H9 (cell line): ENCODE data around the gene PPP1R14C. TPM values are rescaled to one million over a fixed set of nuclear protein-coding genes. Genes with fewer than 3 reads are reported as not detected.

ENCODE experiments used
- DNase-seq: peaks from one replicate; pipeline ENCODE4 v3.0.0-alpha.2; 2017
- H2AFZ ChIP-seq: one replicate; pipeline ENCODE4 v1.6.1; 2013; ENCODE audit warnings: mild to moderate bottlenecking, low read length, control low read depth, moderate library complexity
- H2AK5ac ChIP-seq: 2 replicates; pipeline ENCODE4 v1.6.1; 2013; ENCODE audit warnings: low read length, control low read depth, mixed read lengths; ENCODE audit not compliant: insufficient read length
- H2BK120ac ChIP-seq: one replicate; pipeline ENCODE4 v1.6.1; 2013; ENCODE audit warnings: low read depth, mild to moderate bottlenecking, low read length, control low read depth, inconsistent platforms; ENCODE audit not compliant: poor library complexity, severe bottlenecking
- H2BK12ac ChIP-seq: 2 replicates; pipeline ENCODE4 v1.6.1; 2013; ENCODE audit warnings: low read length, control low read depth, mixed read lengths, low read depth; ENCODE audit not compliant: insufficient read length
- H2BK15ac ChIP-seq: 2 replicates; pipeline ENCODE4 v1.6.1; 2013; ENCODE audit warnings: low read depth, low read length, control low read depth
- H2BK20ac ChIP-seq: one replicate; pipeline ENCODE4 v1.6.1; 2013; ENCODE audit warnings: low read depth, mild to moderate bottlenecking, low read length, control low read depth, inconsistent platforms; ENCODE audit not compliant: poor library complexity, severe bottlenecking
- H2BK5ac ChIP-seq: 2 replicates; pipeline ENCODE4 v1.6.1; 2013; ENCODE audit warnings: low read length, control low read depth, mixed read lengths; ENCODE audit not compliant: insufficient read length
- H3K14ac ChIP-seq: 2 replicates; pipeline ENCODE4 v1.6.1; 2013; ENCODE audit warnings: low read length, control low read depth; ENCODE audit not compliant: insufficient read depth
- H3K18ac ChIP-seq: 2 replicates; pipeline ENCODE4 v1.6.1; 2013; ENCODE audit warnings: low read depth, mild to moderate bottlenecking, mixed read lengths, low read length, control low read depth; ENCODE audit not compliant: insufficient read length
- H3K23ac ChIP-seq: 2 replicates; pipeline ENCODE4 v1.6.1; 2013; ENCODE audit warnings: low read length, control low read depth, mixed read lengths, low read depth; ENCODE audit not compliant: insufficient read length
- H3K23me2 ChIP-seq: 2 replicates; pipeline ENCODE4 v1.6.1; 2013; ENCODE audit warnings: low read depth, mild to moderate bottlenecking, mixed read lengths, low read length, control low read depth; ENCODE audit not compliant: insufficient read length, poor library complexity, severe bottlenecking
- H3K27ac ChIP-seq: 2 replicates; pipeline ENCODE4 v1.5.1; 2013; ENCODE audit warnings: low read length, control low read depth, mixed read lengths, low read depth; ENCODE audit not compliant: insufficient read length
- H3K27me3 ChIP-seq: 2 replicates; pipeline ENCODE4 v1.6.1; 2013; ENCODE audit warnings: low read length, control low read depth, inconsistent platforms; ENCODE audit not compliant: insufficient read depth
- H3K4ac ChIP-seq: 2 replicates; pipeline ENCODE4 v1.6.1; 2013; ENCODE audit warnings: low read depth, mild to moderate bottlenecking, control low read depth, inconsistent platforms, low read length, moderate library complexity
- H3K4me1 ChIP-seq: 2 replicates; pipeline ENCODE4 v1.6.1; 2013; ENCODE audit warnings: low read length, control low read depth, inconsistent platforms; ENCODE audit not compliant: insufficient read depth
- H3K4me2 ChIP-seq: 2 replicates; pipeline ENCODE4 v1.6.1; 2013; ENCODE audit warnings: low read length, control low read depth, mixed read lengths; ENCODE audit not compliant: insufficient read length, insufficient read depth
- H3K56ac ChIP-seq: 2 replicates; pipeline ENCODE4 v1.6.1; 2013; ENCODE audit warnings: low read depth, mild to moderate bottlenecking, mixed read lengths, low read length, control low read depth; ENCODE audit not compliant: insufficient read length
- H3K79me1 ChIP-seq: 2 replicates; pipeline ENCODE4 v1.6.1; 2013; ENCODE audit warnings: low read depth, mild to moderate bottlenecking, moderate library complexity, low read length, control low read depth, inconsistent platforms; ENCODE audit not compliant: insufficient read depth, poor library complexity, severe bottlenecking
- H3K79me2 ChIP-seq: 2 replicates; pipeline ENCODE4 v1.6.1; 2013; ENCODE audit warnings: low read length, control low read depth, inconsistent platforms; ENCODE audit not compliant: insufficient read depth
- H3K9ac ChIP-seq: 2 replicates; pipeline ENCODE4 v1.6.1; 2013; ENCODE audit warnings: low read length, control low read depth, mixed read lengths; ENCODE audit not compliant: insufficient read length; ENCODE audit errors: extremely low read depth
- H3K9me3 ChIP-seq: one replicate; pipeline ENCODE4 v1.6.1; 2013; ENCODE audit warnings: low read depth, low read length, inconsistent platforms; ENCODE audit not compliant: control insufficient read depth
- H3T11ph ChIP-seq: one replicate; pipeline ENCODE4 v1.6.1; 2013; ENCODE audit warnings: mild to moderate bottlenecking, low read length, control low read depth, inconsistent platforms
- H4K20me1 ChIP-seq: one replicate; pipeline ENCODE4 v1.6.1; 2013; ENCODE audit not compliant: control insufficient read depth, insufficient read length, insufficient read depth
- H4K5ac ChIP-seq: 2 replicates; pipeline ENCODE4 v1.6.1; 2013; ENCODE audit warnings: low read depth, mild to moderate bottlenecking, mixed read lengths, low read length, control low read depth; ENCODE audit not compliant: insufficient read length
- H4K8ac ChIP-seq: replicated peaks from 2 replicates; pipeline ENCODE4 v1.6.1; 2013; ENCODE audit warnings: low read length, control low read depth, mixed read lengths, low read depth; ENCODE audit not compliant: insufficient read length
- H4K91ac ChIP-seq: 2 replicates; pipeline ENCODE4 v1.6.1; 2013; ENCODE audit warnings: low read depth, mild to moderate bottlenecking, moderate library complexity, mixed read lengths, low read length, control low read depth; ENCODE audit not compliant: insufficient read length
- H3K27ac Mint-ChIP-seq, 3 experiments: 2 replicates in 2 of 3; 3 replicates in 1 of 3; pipeline ENCODE4 v1.8.0; 2020 to 2021; ENCODE audit warnings: mixed read lengths in 3 of 3, mild to moderate bottlenecking in 1 of 3, moderate library complexity in 1 of 3
- H3K27me3 Mint-ChIP-seq: 2 replicates; pipeline ENCODE4 v1.8.0; 2021; ENCODE audit warnings: low read depth, mild to moderate bottlenecking, moderate library complexity, mixed read lengths
- H3K36me3 Mint-ChIP-seq, 3 experiments: 2 replicates in 2 of 3; 3 replicates in 1 of 3; pipeline ENCODE4 v1.8.0; 2020 to 2021; ENCODE audit warnings: low read depth in 3 of 3, mixed read lengths in 3 of 3; ENCODE audit not compliant: insufficient read depth in 1 of 3
- H3K4me1 Mint-ChIP-seq, 2 experiments: 2 replicates each; pipeline ENCODE4 v1.8.0; 2020; ENCODE audit warnings: mixed read lengths in 2 of 2
- H3K4me3 Mint-ChIP-seq, 2 experiments: 2 replicates in 1 of 2; 3 replicates in 1 of 2; pipeline ENCODE4 v1.8.0; 2020 to 2021; ENCODE audit warnings: mild to moderate bottlenecking in 2 of 2, mixed read lengths in 2 of 2, moderate library complexity in 1 of 2
- H3K9me3 Mint-ChIP-seq, 2 experiments: 2 replicates in 1 of 2; 3 replicates in 1 of 2; pipeline ENCODE4 v1.8.0; 2020; ENCODE audit warnings: mild to moderate bottlenecking in 2 of 2, mixed read lengths in 2 of 2, moderate library complexity in 1 of 2
- CTCF ChIP-seq: fragments of 200-600 bp; sonication (generic); conservative IDR thresholded peaks from 3 replicates; pipeline ENCODE4 v1.8.0; 2021; ENCODE audit warnings: antibody characterized with exemption, mild to moderate bottlenecking
- total RNA-seq: library from RNA; stranded (reverse); gene quantifications from 2 replicates; pipeline ENCODE4 v1.2.1, GENCODE V29; 2021

Gene PPP1R14C
- total RNA-seq, 1 experiment from 2014 or later: 0.37 TPM

GRCh38 chr6:150145830-150146229, 3.0 kb downstream of the PPP1R14C start:
- H2BK120ac ChIP-seq: no peak overlapping the region
- no peak overlapping the region for H2BK15ac ChIP-seq
- peaks cover 19 to 25% of the 10 kb centered on the region in 2 experiments for H3K4me1 Mint-ChIP-seq
- H3K4me3 Mint-ChIP-seq: no peak overlapping the region
- H3K27ac Mint-ChIP-seq: no peak overlapping the region
- no peak for DNase-seq
- no peak overlapping the region for H2BK20ac ChIP-seq
- peaks cover 34% of the 10 kb centered on the region for H3K27me3 ChIP-seq
- no peak overlapping the region for H2BK5ac ChIP-seq
- H4K8ac ChIP-seq: no peak overlapping the region
- H3K79me2 ChIP-seq: no peaks in the 10 kb centered on the region
- H3K23me2 ChIP-seq: peaks cover 14% of the 10 kb centered on the region
- no peak overlapping the region for H3K4me2 ChIP-seq
- peaks cover 0 to 2% of the 10 kb centered on the region in 2 experiments; a peak in 1 of 5 replicates for H3K9me3 Mint-ChIP-seq
- H3K27me3 Mint-ChIP-seq: peaks cover 87% of the 10 kb centered on the region
- H3K23ac ChIP-seq: no peak overlapping the region
- no peak overlapping the region for H2AFZ ChIP-seq
- H3K18ac ChIP-seq: no peak overlapping the region
- H3K56ac ChIP-seq: no peak overlapping the region
- no peak overlapping the region for H3T11ph ChIP-seq
- no peaks in the 10 kb centered on the region for H3K79me1 ChIP-seq
- no peak overlapping the region for H2AK5ac ChIP-seq
- no peak for TF ChIP-seq CTCF
- H4K5ac ChIP-seq: no peak overlapping the region
- no peak overlapping the region for H2BK12ac ChIP-seq
- H4K91ac ChIP-seq: no peak overlapping the region
- H3K9me3 ChIP-seq: no peaks in the 10 kb centered on the region
- no peak overlapping the region for H3K9ac ChIP-seq
- H3K14ac ChIP-seq: no peak overlapping the region
- no peaks in the 10 kb centered on the region for H4K20me1 ChIP-seq
- no peaks in the 10 kb centered on the region; a peak in 2 of 7 replicates for H3K36me3 Mint-ChIP-seq
- H3K27ac ChIP-seq: no peak overlapping the region
- peaks cover 3% of the 10 kb centered on the region; the same call in 1 of the 2 replicates for H3K4me1 ChIP-seq
- no peak overlapping the region for H3K4ac ChIP-seq
